MM.1S (cell line): ENCODE results near the gene RPS4Y1.

Experiments used
- EZH2 ChIP-seq: fragments of 300-600 bp; sonication (generic); optimal IDR thresholded peaks from 2 replicates; pipeline ENCODE3; 2017; ENCODE audit warnings: low read depth, mild to moderate bottlenecking, antibody characterized with exemption, low read length, mixed read lengths
- EZH2phosphoT487 ChIP-seq: fragments of 300-600 bp; sonication (generic); IDR thresholded peaks from 2 replicates; pipeline ENCODE4 v1.6.1; 2018; ENCODE audit warnings: antibody characterized with exemption, low read length
- TF ChIP-seq, protein P1 (sequence below): fragments of 300-600 bp; sonication (generic); IDR thresholded peaks from 2 replicates; pipeline ENCODE4 v1.5.1; 2016; ENCODE audit warnings: antibody characterized with exemption, low read length, mixed read lengths

DNA sequence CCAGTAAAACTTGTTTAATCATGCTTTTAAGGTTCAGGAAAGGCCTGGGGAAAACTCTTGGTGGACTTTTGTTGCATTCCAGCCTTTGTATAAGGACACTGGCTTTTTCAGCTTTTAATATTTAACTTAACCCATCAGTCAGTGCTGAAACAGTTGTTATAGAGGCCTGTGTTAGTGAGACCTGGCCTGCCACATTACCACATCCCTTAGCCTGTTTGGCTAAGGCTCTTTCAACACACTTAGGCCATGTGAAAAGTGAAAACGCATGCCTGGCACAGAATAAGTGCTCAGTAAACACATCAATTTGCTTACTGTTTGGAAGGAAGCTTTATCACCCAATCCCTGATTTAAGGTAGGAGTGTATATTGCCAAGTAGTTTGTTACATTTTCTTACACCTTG lies 3.5 kb upstream of the RPS4Y1 start:
- TF ChIP-seq, protein P1, sequence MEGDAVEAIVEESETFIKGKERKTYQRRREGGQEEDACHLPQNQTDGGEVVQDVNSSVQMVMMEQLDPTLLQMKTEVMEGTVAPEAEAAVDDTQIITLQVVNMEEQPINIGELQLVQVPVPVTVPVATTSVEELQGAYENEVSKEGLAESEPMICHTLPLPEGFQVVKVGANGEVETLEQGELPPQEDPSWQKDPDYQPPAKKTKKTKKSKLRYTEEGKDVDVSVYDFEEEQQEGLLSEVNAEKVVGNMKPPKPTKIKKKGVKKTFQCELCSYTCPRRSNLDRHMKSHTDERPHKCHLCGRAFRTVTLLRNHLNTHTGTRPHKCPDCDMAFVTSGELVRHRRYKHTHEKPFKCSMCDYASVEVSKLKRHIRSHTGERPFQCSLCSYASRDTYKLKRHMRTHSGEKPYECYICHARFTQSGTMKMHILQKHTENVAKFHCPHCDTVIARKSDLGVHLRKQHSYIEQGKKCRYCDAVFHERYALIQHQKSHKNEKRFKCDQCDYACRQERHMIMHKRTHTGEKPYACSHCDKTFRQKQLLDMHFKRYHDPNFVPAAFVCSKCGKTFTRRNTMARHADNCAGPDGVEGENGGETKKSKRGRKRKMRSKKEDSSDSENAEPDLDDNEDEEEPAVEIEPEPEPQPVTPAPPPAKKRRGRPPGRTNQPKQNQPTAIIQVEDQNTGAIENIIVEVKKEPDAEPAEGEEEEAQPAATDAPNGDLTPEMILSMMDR = no peak
- TF ChIP-seq EZH2phosphoT487 (no peak), EZH2 (no peak)
